GM19099 (cell line): ENCODE data around the gene KCNG3.

Experiments used
- POLR2A ChIP-seq: IDR thresholded peaks from 3 replicates; pipeline ENCODE4 v1.6.1; 2011; ENCODE audit warnings: low read depth; ENCODE audit not compliant: insufficient read length; ENCODE audit errors: extremely low read depth

Gene KCNG3

GRCh38 chr2:42494355-42495233, 812 bp upstream of the KCNG3 start:
- TF ChIP-seq POLR2A, result no peak

- no peak for TF ChIP-seq POLR2A
These were observed 903 bp downstream of the KCNG3 start for GRCh38 chr2:42492691-42493467.

- TF ChIP-seq POLR2A, result no peak
These were observed 5.5 kb downstream of the KCNG3 start for GRCh38 chr2:42488297-42488696.

- TF ChIP-seq POLR2A, result no peak
These were observed 7.5 kb downstream of the KCNG3 start for GRCh38 chr2:42486145-42486906.

- TF ChIP-seq POLR2A, result no peak
These were observed 13.4 kb downstream of the KCNG3 start for GRCh38 chr2:42480402-42480801.

- no peak for TF ChIP-seq POLR2A
These were observed 18.9 kb downstream of the KCNG3 start for GRCh38 chr2:42474765-42475454.

- TF ChIP-seq POLR2A, result no peak
These were observed 23.1 kb downstream of the KCNG3 start for GRCh38 chr2:42470706-42471105.

- TF ChIP-seq POLR2A, result no peak
These were observed 29.2 kb downstream of the KCNG3 start for GRCh38 chr2:42464631-42465030.

- TF ChIP-seq POLR2A, result no peak
These were observed 30.2 kb downstream of the KCNG3 start for GRCh38 chr2:42463570-42463969.

- no peak for TF ChIP-seq POLR2A
These were observed 34.5 kb downstream of the KCNG3 start for GRCh38 chr2:42459296-42459695.

GRCh38 chr2:42458396-42458795, 35.4 kb downstream of the KCNG3 start:
- no peak for TF ChIP-seq POLR2A

GRCh38 chr2:42457011-42457410, 36.8 kb downstream of the KCNG3 start:
- TF ChIP-seq POLR2A, result no peak

GRCh38 chr2:42456126-42456839, 37.5 kb downstream of the KCNG3 start:
- no peak for TF ChIP-seq POLR2A

- TF ChIP-seq POLR2A, result no peak
These were observed 41.2 kb downstream of the KCNG3 start for GRCh38 chr2:42452545-42452944.
